ENCODE measurements around the gene STX1B.

DNA sequence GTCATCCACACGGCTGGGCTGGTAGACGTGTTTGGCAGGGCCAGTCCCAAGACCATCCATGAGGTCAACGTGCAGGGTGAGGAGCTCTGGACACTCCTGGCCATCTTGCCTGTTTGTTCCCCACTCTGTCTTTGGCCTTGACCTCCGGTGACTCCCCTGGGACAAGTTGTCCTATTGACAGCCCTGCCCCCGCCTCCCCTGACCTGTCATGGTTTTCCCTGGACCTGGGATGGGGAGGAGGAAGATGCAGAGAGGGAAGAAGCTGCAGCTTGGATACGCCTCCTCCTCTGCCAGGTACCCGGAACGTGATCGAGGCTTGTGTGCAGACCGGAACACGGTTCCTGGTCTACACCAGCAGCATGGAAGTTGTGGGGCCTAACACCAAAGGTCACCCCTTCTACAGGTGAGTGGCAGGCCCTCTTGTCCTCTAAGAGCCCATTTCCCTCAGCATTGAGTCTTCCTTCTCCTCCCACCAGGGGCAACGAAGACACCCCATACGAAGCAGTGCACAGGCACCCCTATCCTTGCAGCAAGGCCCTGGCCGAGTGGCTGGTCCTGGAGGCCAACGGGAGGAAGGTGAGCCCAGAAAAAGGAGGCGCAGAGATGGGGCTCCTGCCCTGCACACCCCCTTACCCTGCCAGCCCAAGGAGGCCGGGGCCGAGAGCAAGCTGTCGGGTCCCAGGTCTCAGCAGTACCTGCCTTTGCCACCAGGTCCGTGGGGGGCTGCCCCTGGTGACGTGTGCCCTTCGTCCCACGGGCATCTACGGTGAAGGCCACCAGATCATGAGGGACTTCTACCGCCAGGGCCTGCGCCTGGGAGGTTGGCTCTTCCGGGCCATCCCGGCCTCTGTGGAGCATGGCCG lies 24.1 kb downstream of the STX1B start:
- TF ChIP-seq, protein P1, sequence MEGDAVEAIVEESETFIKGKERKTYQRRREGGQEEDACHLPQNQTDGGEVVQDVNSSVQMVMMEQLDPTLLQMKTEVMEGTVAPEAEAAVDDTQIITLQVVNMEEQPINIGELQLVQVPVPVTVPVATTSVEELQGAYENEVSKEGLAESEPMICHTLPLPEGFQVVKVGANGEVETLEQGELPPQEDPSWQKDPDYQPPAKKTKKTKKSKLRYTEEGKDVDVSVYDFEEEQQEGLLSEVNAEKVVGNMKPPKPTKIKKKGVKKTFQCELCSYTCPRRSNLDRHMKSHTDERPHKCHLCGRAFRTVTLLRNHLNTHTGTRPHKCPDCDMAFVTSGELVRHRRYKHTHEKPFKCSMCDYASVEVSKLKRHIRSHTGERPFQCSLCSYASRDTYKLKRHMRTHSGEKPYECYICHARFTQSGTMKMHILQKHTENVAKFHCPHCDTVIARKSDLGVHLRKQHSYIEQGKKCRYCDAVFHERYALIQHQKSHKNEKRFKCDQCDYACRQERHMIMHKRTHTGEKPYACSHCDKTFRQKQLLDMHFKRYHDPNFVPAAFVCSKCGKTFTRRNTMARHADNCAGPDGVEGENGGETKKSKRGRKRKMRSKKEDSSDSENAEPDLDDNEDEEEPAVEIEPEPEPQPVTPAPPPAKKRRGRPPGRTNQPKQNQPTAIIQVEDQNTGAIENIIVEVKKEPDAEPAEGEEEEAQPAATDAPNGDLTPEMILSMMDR (optimal IDR thresholded peaks at IDR 0.05 in 1 of 3, IDR thresholded peaks at IDR 0.05 in 1 of 3, conservative IDR thresholded peaks at IDR 0.05 in 1 of 3; ENCODE audit: extremely low read depth in 1 of 3, insufficient read depth in 2 of 3, low read length in 3 of 3): no peak
- TF ChIP-seq EZH2 (IDR thresholded peaks at IDR 0.05; ENCODE audit: low read length): no peak
